MCF 10A (cell line): ENCODE measurements around the gene ALKBH7. TPM values are rescaled to one million over a fixed set of nuclear protein-coding genes. Genes with fewer than 3 reads are reported as not detected.

ENCODE experiments used
- BruUV-seq: library from RNA; stranded (reverse); fragments of 400-500 nt; replicated peaks from 2 replicates; lab custom pipeline; 2021; lab: Mats Ljungman, UMichigan
- CTCF ChIA-PET: fragments of 300-600 bp; sonication (Branson Sonifier 250); formaldehyde crosslinking; extraction: SDS; loops from one replicate; lab custom pipeline; 2021; ENCODE audit warnings: antibody characterized with exemption, inconsistent platforms; lab: Yijun Ruan, JAX
- POLR2A ChIA-PET: fragments of 300-600, 350-650 bp; sonication (Branson Sonifier 250); formaldehyde crosslinking; extraction: SDS; loops from one replicate; lab custom pipeline; 2020; ENCODE audit warnings: antibody characterized with exemption, inconsistent platforms; lab: Yijun Ruan, JAX
- DNase-seq: peaks from one replicate; pipeline ENCODE4 v3.0.0-alpha.2; 2018; ENCODE audit not compliant: unreplicated experiment
- H3K27ac Mint-ChIP-seq: one replicate; pipeline ENCODE4 v1.8.0; 2022; ENCODE audit warnings: mild to moderate bottlenecking, low read depth, mixed read lengths; ENCODE audit not compliant: unreplicated experiment
- H3K27me3 Mint-ChIP-seq: one replicate; pipeline ENCODE4 v1.8.0; 2022; ENCODE audit warnings: mixed read lengths; ENCODE audit not compliant: insufficient read depth, unreplicated experiment
- H3K36me3 Mint-ChIP-seq: one replicate; pipeline ENCODE4 v1.8.0; 2022; ENCODE audit warnings: mild to moderate bottlenecking, moderate library complexity, mixed read lengths; ENCODE audit not compliant: insufficient read depth, unreplicated experiment
- H3K4me1 Mint-ChIP-seq: one replicate; pipeline ENCODE4 v1.8.0; 2022; ENCODE audit warnings: mixed read lengths; ENCODE audit not compliant: insufficient read depth, unreplicated experiment
- H3K4me3 Mint-ChIP-seq: one replicate; pipeline ENCODE4 v1.8.0; 2022; ENCODE audit warnings: mild to moderate bottlenecking, moderate library complexity, mixed read lengths; ENCODE audit not compliant: unreplicated experiment
- H3K9me3 Mint-ChIP-seq: one replicate; pipeline ENCODE4 v1.8.0; 2022; ENCODE audit warnings: mixed read lengths; ENCODE audit not compliant: unreplicated experiment
- CTCF ChIP-seq: fragments of 200-600 bp; IDR thresholded peaks from one replicate; pipeline ENCODE4 v1.8.0; 2022; ENCODE audit warnings: antibody characterized with exemption, mild to moderate bottlenecking; ENCODE audit not compliant: unreplicated experiment
- intact Hi-C: fragments of 100-400 bp; cut with micrococcal nuclease; formaldehyde crosslinking; loops from 2 replicates; pipeline ENCODE4 v1.14.1; 2022
- total RNA-seq: library from RNA; stranded (reverse); gene quantifications from 2 replicates; pipeline ENCODE4 v1.2.3, GENCODE V29; 2022

Gene ALKBH7
- total RNA-seq, 1 experiment from 2014 or later = 49.9 TPM

DNA sequence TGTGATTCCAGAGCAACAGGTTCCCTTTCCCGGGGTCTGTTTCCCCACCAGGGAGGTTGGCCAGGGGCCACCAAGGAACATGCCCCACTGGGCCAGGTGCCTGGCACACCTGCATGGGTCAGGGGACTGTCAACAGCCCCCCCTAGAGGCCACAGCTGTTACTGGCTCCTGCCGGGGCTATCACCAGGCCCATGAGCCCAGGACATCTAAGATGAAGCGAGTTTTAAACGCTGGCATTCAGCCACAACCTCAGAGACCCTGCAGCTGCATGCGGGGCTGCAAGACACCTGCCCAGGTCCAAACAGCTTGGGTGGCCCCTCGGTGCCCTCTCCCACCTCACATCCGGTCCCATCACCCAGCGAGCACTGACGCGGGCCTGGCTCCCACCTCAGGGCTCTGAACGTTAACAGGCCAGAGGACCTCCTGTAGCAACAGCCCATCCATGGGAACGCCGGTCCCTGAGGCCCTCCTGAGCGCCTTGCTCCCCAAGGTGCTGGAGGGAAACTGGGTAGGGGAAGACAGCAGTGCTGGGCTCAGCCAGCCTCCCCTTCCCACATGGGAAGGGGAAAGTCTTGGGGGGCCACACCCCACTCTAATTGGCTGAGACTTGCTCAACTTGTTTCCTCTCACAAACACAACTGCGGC is 40.0 kb downstream of the ALKBH7 start:
- Mint-ChIP-seq H3K27me3 (no peaks in the 10 kb centered on the region), H3K4me3 (no peak overlapping the region), H3K27ac (no peak overlapping the region), H3K36me3 (peaks cover 43% of the 10 kb centered on the region), H3K9me3 (no peaks in the 10 kb centered on the region), H3K4me1 (no peaks in the 10 kb centered on the region)
- ChIA-PET CTCF (interaction anchor here (0.6 kb wide), 2 partner anchors 202 to 1954 kb away, joined by 3 read pairs; no protein-coding TSS in a partner anchor), POLR2A (interaction anchor here (1.1 kb wide), 1 partner anchor 12 kb away, joined by 3 read pairs; the partner anchor contains the start of gene KHSRP)
- intact Hi-C loops = no loop called here
- peak; percentile 56 for TF ChIP-seq CTCF
- no TSS peak for BruUV-seq
- DNase-seq = peak; percentile 46

DNA sequence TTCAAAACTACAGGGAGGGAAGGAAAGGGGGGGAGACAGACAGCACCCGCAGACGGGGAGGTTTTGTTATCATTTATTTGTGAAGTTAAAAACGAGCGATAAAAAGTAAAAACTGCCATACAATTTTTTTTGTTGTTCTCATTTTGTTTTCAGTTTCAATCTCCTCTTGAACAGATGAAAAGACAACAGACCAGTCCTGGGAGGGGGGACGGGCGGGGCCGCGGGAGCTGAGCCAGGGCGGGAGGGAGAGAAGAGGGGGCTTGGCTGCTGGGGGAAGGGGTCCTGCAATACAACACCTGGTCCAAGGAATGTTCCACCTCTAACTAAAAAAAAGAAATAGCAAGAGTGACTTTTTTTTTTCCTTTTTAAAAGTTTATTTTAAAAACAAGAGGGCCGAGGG is 40.7 kb downstream of the ALKBH7 start:
- H3K27ac Mint-ChIP-seq = no peak overlapping the region
- no peaks in the 10 kb centered on the region for H3K27me3 Mint-ChIP-seq
- intact Hi-C loops = no loop called here
- DNase-seq = no peak
- H3K4me1 Mint-ChIP-seq = no peaks in the 10 kb centered on the region
- H3K36me3 Mint-ChIP-seq = peaks cover 45% of the 10 kb centered on the region
- ChIA-PET CTCF (no interaction called here), POLR2A (interaction anchor here (1.1 kb wide), 1 partner anchor 12 kb away, joined by 3 read pairs; the partner anchor contains the start of gene KHSRP)
- BruUV-seq = no TSS peak
- no peak overlapping the region for H3K4me3 Mint-ChIP-seq
- no peak for TF ChIP-seq CTCF
- H3K9me3 Mint-ChIP-seq = no peaks in the 10 kb centered on the region

DNA sequence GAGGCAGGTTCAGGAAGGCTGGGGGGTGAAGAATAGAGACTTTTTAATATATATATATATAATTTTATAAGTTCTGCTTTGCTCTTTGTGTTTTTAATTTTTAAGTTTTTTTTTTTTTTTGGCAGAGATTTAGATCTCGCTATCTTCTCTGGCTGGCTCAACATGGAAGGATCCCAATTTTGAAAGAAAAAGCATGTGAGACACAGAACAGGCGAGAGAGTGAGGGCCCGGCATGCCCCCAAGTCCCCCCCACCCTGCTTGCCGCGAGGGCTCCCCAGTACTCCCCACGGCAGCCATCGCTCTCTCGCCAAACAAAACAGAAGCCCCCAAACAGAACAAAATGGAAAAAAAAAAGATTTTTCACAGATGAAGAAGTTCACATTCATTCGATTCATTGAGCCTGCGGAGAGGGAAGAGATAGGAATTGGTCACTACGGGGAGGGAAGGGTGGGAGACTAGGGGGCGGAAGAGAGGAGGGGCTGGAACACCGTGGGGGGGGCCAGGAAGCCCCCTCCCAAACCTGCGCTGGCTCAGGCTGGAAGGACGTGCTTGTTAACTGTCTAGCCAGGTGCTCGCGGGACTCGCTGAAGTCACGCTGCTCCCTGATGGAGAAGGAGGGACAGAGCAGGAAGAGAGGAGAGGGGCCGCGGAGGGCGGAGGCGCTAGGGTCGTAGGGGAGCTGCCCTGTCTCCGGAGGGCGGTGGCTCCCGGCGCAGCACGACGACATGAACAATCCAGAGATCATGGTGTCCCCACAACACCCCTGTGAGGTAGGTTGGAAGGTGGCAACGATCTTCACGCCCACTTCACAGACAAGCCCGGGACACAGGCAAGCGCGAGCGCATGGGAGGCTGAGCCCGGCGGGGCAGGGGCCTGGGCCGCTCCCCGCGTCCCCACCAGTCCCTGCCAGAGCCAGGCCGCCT is 41.4 kb downstream of the ALKBH7 start:
- ChIA-PET CTCF (no interaction called here), POLR2A (no interaction called here)
- DNase-seq = no peak
- Mint-ChIP-seq H3K27me3 (no peaks in the 10 kb centered on the region), H3K4me1 (no peaks in the 10 kb centered on the region), H3K4me3 (no peak overlapping the region), H3K9me3 (no peaks in the 10 kb centered on the region), H3K27ac (no peak overlapping the region), H3K36me3 (peaks cover 51% of the 10 kb centered on the region)
- no peak for TF ChIP-seq CTCF
- intact Hi-C loops = no loop called here
- BruUV-seq = TSS peak; percentile 43
